ENCODE results near the gene MYRIP. TPM values are rescaled to one million over a fixed set of nuclear protein-coding genes. Genes with fewer than 3 reads are reported as not detected.

MYRIP gene
- polyA plus RNA-seq, 1 of the 3 experiments (the other 2 are of a cell fraction): 1.2 TPM

DNA sequence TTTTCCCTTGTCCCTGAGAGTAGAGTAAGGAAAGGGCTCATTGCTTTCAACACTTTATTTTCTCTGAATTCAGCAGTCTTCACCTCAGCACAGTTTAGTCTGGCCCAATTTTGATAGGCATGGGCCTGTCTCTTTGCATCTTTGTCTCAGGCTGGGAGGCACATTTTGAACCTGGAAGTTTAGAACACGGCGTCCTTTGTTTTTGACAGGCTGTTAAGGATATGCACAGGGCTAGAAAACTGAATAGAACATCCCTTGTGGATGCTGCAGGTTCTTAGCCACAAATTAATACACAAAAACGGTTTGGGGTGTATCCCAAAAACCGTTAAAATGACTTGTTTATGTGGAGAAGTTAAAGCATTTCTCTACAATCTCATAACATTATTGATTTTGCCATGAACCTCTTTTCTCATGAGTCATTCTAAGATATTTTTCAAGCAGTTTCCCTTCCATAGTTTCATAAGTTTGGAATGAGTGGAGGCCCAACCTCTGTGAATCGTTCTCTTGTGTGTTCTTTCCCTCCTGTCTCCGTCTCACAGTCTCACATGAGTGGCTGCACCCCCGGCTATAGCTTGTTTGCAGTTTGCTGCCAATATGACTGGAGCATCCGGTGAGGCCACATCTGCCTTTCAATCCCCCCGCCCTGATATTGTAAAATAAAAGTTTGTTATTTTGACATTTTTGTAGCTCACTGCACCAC, 307.2 kb downstream of the MYRIP start:
- H3K4me3 ChIP-seq (ENCODE audit: low read depth in 2 of 2, low read length in 1 of 2): no peak overlapping the region
- TF ChIP-seq MEF2A (IDR thresholded peaks at IDR 0.05; ENCODE audit: borderline replicate concordance, low read depth): no peak
- TF ChIP-seq FOSL2 (IDR thresholded peaks at IDR 0.05; ENCODE audit: borderline replicate concordance, low read depth): peak; percentile 68
- TF ChIP-seq, protein P1, sequence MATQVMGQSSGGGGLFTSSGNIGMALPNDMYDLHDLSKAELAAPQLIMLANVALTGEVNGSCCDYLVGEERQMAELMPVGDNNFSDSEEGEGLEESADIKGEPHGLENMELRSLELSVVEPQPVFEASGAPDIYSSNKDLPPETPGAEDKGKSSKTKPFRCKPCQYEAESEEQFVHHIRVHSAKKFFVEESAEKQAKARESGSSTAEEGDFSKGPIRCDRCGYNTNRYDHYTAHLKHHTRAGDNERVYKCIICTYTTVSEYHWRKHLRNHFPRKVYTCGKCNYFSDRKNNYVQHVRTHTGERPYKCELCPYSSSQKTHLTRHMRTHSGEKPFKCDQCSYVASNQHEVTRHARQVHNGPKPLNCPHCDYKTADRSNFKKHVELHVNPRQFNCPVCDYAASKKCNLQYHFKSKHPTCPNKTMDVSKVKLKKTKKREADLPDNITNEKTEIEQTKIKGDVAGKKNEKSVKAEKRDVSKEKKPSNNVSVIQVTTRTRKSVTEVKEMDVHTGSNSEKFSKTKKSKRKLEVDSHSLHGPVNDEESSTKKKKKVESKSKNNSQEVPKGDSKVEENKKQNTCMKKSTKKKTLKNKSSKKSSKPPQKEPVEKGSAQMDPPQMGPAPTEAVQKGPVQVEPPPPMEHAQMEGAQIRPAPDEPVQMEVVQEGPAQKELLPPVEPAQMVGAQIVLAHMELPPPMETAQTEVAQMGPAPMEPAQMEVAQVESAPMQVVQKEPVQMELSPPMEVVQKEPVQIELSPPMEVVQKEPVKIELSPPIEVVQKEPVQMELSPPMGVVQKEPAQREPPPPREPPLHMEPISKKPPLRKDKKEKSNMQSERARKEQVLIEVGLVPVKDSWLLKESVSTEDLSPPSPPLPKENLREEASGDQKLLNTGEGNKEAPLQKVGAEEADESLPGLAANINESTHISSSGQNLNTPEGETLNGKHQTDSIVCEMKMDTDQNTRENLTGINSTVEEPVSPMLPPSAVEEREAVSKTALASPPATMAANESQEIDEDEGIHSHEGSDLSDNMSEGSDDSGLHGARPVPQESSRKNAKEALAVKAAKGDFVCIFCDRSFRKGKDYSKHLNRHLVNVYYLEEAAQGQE (IDR thresholded peaks at IDR 0.05; ENCODE audit: low read depth, low read length): no peak
- no peak for TF ChIP-seq GATA2 (CRISPR knock-in tag; IDR thresholded peaks at IDR 0.05)
- 0 out of 2 replicates have a peak, but pooled peaks have one; percentile 4 for TF ChIP-seq NFIC (IDR thresholded peaks at IDR 0.05; ENCODE audit: borderline replicate concordance)
- TF ChIP-seq, protein P2, sequence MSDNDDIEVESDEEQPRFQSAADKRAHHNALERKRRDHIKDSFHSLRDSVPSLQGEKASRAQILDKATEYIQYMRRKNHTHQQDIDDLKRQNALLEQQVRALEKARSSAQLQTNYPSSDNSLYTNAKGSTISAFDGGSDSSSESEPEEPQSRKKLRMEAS (IDR thresholded peaks at IDR 0.05; ENCODE audit: low read depth): 0 out of 2 replicates have a peak, but pooled peaks have one; percentile 21
- no peak for TF ChIP-seq FOXJ3 (CRISPR knock-in tag; IDR thresholded peaks at IDR 0.05)
- TF ChIP-seq, protein P3, sequence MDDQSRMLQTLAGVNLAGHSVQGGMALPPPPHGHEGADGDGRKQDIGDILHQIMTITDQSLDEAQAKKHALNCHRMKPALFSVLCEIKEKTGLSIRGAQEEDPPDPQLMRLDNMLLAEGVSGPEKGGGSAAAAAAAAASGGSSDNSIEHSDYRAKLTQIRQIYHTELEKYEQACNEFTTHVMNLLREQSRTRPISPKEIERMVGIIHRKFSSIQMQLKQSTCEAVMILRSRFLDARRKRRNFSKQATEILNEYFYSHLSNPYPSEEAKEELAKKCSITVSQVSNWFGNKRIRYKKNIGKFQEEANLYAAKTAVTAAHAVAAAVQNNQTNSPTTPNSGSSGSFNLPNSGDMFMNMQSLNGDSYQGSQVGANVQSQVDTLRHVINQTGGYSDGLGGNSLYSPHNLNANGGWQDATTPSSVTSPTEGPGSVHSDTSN (IDR thresholded peaks at IDR 0.05): 0 out of 2 replicates have a peak, but pooled peaks have one; percentile 11
- no peak for TF ChIP-seq MXI1 (IDR thresholded peaks at IDR 0.05; ENCODE audit: low read depth, low read length)
- 0 out of 2 replicates have a peak, but pooled peaks have one; percentile 15 for TF ChIP-seq JUND (IDR thresholded peaks at IDR 0.05)
- ChIA-PET POLR2A (no interaction called here), CTCF (interaction anchor here (0.8 to 1.7 kb wide), 3 partner anchors 30 to 392 kb away, joined by 3 to 7 read pairs (median 4); no protein-coding TSS in a partner anchor)
- 60% methylated on average over 9 of the region's 9 CpGs for WGBS (ENCODE audit: low lambda C conversion rate)
- DNase-seq: no peak
- H3K9me2 ChIP-seq: no peaks in the 10 kb centered on the region
- peak overlapping the region in 1 of 2 experiments; percentile 81; a peak in 2 of 4 replicates for H3K27ac ChIP-seq (ENCODE audit: low read depth in 2 of 2, low read length in 1 of 2)
- peak overlapping the region; percentile 39; the same call in 1 of the 2 replicates for H3K4me2 ChIP-seq
- peak overlapping the region; percentile 69; the same call in 1 of the 2 replicates for H2AFZ ChIP-seq (ENCODE audit: low read depth)
- no peaks in the 10 kb centered on the region for H3K36me3 ChIP-seq (replicated peaks in 1 of 2; ENCODE audit: control insufficient read depth in 1 of 2, insufficient read depth in 2 of 2, low read length in 1 of 2)
- H3K9ac ChIP-seq: peak overlapping the region; percentile 24; the same call in 1 of the 2 replicates
- H3K4me1 ChIP-seq (ENCODE audit: control insufficient read depth in 1 of 2, insufficient read depth in 2 of 2, low read depth in 1 of 2, low read length in 1 of 2): peaks cover 23 to 37% of the 10 kb centered on the region in 2 experiments
- no peaks in the 10 kb centered on the region for H3K79me2 ChIP-seq (ENCODE audit: insufficient read depth)
- H3K9me3 ChIP-seq: no peaks in the 10 kb centered on the region
- no peaks in the 10 kb centered on the region for H4K20me1 ChIP-seq (ENCODE audit: insufficient read depth)
- no peaks in the 10 kb centered on the region for H3K27me3 ChIP-seq (ENCODE audit: insufficient read depth)
- peaks cover 8% of the 10 kb centered on the region for H3F3A ChIP-seq (replicated peaks; ENCODE audit: insufficient read depth)

DNA sequence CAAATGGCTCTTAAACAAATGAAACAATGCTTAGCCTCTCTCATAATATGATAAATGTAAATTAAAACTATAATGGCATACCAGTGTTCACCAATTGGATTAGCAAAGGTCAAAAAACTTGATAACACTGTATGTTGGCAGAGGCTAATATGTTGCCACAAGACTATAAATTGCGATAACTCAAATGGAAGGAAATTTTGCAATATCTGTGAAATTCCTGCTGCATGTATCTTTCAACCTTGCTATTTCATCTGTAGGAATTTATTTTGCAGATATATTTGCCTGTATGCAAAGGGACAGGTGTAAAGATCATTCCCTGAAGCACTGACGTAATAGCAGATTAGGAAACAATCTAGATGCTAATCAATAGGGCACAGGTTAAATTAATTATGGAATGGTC, 308.7 kb downstream of the MYRIP start:
- CTCF ChIA-PET: no interaction called here
- TF ChIP-seq, protein P4, sequence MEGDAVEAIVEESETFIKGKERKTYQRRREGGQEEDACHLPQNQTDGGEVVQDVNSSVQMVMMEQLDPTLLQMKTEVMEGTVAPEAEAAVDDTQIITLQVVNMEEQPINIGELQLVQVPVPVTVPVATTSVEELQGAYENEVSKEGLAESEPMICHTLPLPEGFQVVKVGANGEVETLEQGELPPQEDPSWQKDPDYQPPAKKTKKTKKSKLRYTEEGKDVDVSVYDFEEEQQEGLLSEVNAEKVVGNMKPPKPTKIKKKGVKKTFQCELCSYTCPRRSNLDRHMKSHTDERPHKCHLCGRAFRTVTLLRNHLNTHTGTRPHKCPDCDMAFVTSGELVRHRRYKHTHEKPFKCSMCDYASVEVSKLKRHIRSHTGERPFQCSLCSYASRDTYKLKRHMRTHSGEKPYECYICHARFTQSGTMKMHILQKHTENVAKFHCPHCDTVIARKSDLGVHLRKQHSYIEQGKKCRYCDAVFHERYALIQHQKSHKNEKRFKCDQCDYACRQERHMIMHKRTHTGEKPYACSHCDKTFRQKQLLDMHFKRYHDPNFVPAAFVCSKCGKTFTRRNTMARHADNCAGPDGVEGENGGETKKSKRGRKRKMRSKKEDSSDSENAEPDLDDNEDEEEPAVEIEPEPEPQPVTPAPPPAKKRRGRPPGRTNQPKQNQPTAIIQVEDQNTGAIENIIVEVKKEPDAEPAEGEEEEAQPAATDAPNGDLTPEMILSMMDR (IDR thresholded peaks at IDR 0.05): no peak
- no peak for TF ChIP-seq EP300 (IDR thresholded peaks at IDR 0.05; ENCODE audit: borderline replicate concordance in 1 of 2, low read depth in 1 of 2, low read length in 1 of 2)
- no peak for TF ChIP-seq RXRA (IDR thresholded peaks at IDR 0.05; ENCODE audit: borderline replicate concordance, low read depth)
- TF ChIP-seq, protein P5, sequence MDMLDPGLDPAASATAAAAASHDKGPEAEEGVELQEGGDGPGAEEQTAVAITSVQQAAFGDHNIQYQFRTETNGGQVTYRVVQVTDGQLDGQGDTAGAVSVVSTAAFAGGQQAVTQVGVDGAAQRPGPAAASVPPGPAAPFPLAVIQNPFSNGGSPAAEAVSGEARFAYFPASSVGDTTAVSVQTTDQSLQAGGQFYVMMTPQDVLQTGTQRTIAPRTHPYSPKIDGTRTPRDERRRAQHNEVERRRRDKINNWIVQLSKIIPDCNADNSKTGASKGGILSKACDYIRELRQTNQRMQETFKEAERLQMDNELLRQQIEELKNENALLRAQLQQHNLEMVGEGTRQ (IDR thresholded peaks at IDR 0.05; ENCODE audit: borderline replicate concordance, low read depth, low read length): no peak
- TF ChIP-seq FOSL2 (IDR thresholded peaks at IDR 0.05; ENCODE audit: borderline replicate concordance, low read depth): no peak

More for the DNA sequence above, 308.7 kb downstream of the MYRIP start:
- H3K9me2 ChIP-seq: no peaks in the 10 kb centered on the region
- POLR2A ChIA-PET: no interaction called here
- no peak overlapping the region for H2AFZ ChIP-seq (ENCODE audit: low read depth)
- H3K27ac ChIP-seq (ENCODE audit: low read depth in 2 of 2, low read length in 1 of 2): no peak overlapping the region
- WGBS (ENCODE audit: low lambda C conversion rate): 68% methylated on average over 2 of the region's 2 CpGs
- no peaks in the 10 kb centered on the region for H3K9me3 ChIP-seq
- H3K4me1 ChIP-seq (ENCODE audit: control insufficient read depth in 1 of 2, insufficient read depth in 2 of 2, low read depth in 1 of 2, low read length in 1 of 2): peaks cover 23 to 37% of the 10 kb centered on the region in 2 experiments
- H4K20me1 ChIP-seq (ENCODE audit: insufficient read depth): no peaks in the 10 kb centered on the region
- no peaks in the 10 kb centered on the region for H3K27me3 ChIP-seq (ENCODE audit: insufficient read depth)
- H3K79me2 ChIP-seq (ENCODE audit: insufficient read depth): no peaks in the 10 kb centered on the region
- no peak overlapping the region for H3K4me2 ChIP-seq
- no peak overlapping the region for H3K9ac ChIP-seq
- no peak for DNase-seq
- H3K4me3 ChIP-seq (ENCODE audit: low read depth in 2 of 2, low read length in 1 of 2): no peak overlapping the region
- no peaks in the 10 kb centered on the region for H3K36me3 ChIP-seq (replicated peaks in 1 of 2; ENCODE audit: control insufficient read depth in 1 of 2, insufficient read depth in 2 of 2, low read length in 1 of 2)
- H3F3A ChIP-seq (replicated peaks; ENCODE audit: insufficient read depth): peaks cover 8% of the 10 kb centered on the region

All from SK-N-SH (cell line).